ENCODE data around the gene PAM16. TPM values are rescaled to one million over a fixed set of nuclear protein-coding genes. Genes with fewer than 3 reads are reported as not detected.

The PAM16 gene
- total and polyA plus RNA-seq, 4 donors, result 14.0 to 70.5 (median 29.6) TPM

GRCh38 chr16:4385066-4385788 lies 34.1 kb upstream of the PAM16 start:
- Histone ChIP-seq H3K36me3 (ENCODE audit: control insufficient read depth in 4 of 4, insufficient read depth in 3 of 4, low read depth in 1 of 4, low read length in 3 of 4) (peaks cover 0 to 17% (median 6%) of the 10 kb centered on the region in 4 donors), H3K9ac (ENCODE audit: low read depth in 1 of 2, low read length in 2 of 2) (no peak overlapping the region)

More at GRCh38 chr16:4385066-4385788, 34.1 kb upstream of the PAM16 start:
- peaks cover 0 to 21% (median 4%) of the 10 kb centered on the region in 4 donors for H3K4me1 ChIP-seq (ENCODE audit: control insufficient read depth in 4 of 4, insufficient read depth in 4 of 4, low read length in 3 of 4)
- DNase-seq (ENCODE audit: low spot score), result no peak
- H3K9me3 ChIP-seq (ENCODE audit: control insufficient read depth in 4 of 4, low read length in 3 of 4), result no peaks in the 10 kb centered on the region
- H3K27me3 ChIP-seq (ENCODE audit: control insufficient read depth in 4 of 4, insufficient read depth in 4 of 4, low read length in 3 of 4), result no peaks in the 10 kb centered on the region
- H3K4me3 ChIP-seq (ENCODE audit: low read depth in 1 of 3, low read length in 3 of 3), result no peak overlapping the region
- no peak for TF ChIP-seq CTCF (IDR thresholded peaks at IDR 0.05; ENCODE audit: low read depth, low read length, missing input control)
- no peak for TF ChIP-seq JUND (IDR thresholded peaks at IDR 0.05)
- no peak for TF ChIP-seq SP1 (IDR thresholded peaks at IDR 0.05)
- TF ChIP-seq FOXA1 (IDR thresholded peaks at IDR 0.05), result no peak
- TF ChIP-seq GABPA (IDR thresholded peaks at IDR 0.05 in 1 of 2, conservative IDR thresholded peaks at IDR 0.05 in 1 of 2), result no peak
- TF ChIP-seq HNF4A (conservative IDR thresholded peaks at IDR 0.05), result no peak
- no peak for TF ChIP-seq MAX (IDR thresholded peaks at IDR 0.05)
- no peak for TF ChIP-seq ZBTB33 (IDR thresholded peaks at IDR 0.05)
- no peak for TF ChIP-seq FOXA2 (IDR thresholded peaks at IDR 0.05)
- no peak for TF ChIP-seq ATF3 (IDR thresholded peaks at IDR 0.05)
- TF ChIP-seq RAD21 (IDR thresholded peaks at IDR 0.05), result no peak
- no peak for TF ChIP-seq EGR1 (IDR thresholded peaks at IDR 0.05; ENCODE audit: low read depth in 2 of 2)
- TF ChIP-seq RXRA (IDR thresholded peaks at IDR 0.05), result no peak
- no peak for TF ChIP-seq YY1 (IDR thresholded peaks at IDR 0.05)
- TF ChIP-seq REST (IDR thresholded peaks at IDR 0.05), result no peak
- TF ChIP-seq TAF1 (conservative IDR thresholded peaks at IDR 0.05), result no peak
- no peak for TF ChIP-seq HNF4G (IDR thresholded peaks at IDR 0.05)
- TF ChIP-seq NR2F2 (IDR thresholded peaks at IDR 0.05), result no peak
- H3K27ac ChIP-seq (ENCODE audit: low read depth in 1 of 2, low read length in 2 of 2), result peak overlapping the region in 1 of 2 donors; percentile 7
- WGBS, result 70% methylated on average over 20 of the region's 20 CpGs
